BJ (cell line): Measurements from ENCODE around the gene SMIM10L2A. TPM values are rescaled to one million over a fixed set of nuclear protein-coding genes. Genes with fewer than 3 reads are reported as not detected.

Experiments used
- CTCF ChIA-PET: fragments of 350-600 bp; formaldehyde crosslinking; extraction: SDS; loops from one replicate; lab custom pipeline; 2021; ENCODE audit warnings: antibody characterized with exemption, inconsistent platforms; lab: Yijun Ruan, JAX
- POLR2A ChIA-PET: fragments of 300-600 bp; sonication (Branson Sonifier 250); formaldehyde crosslinking; extraction: SDS; loops from one replicate; lab custom pipeline; 2021; ENCODE audit warnings: antibody characterized with exemption; lab: Charles Lee
- DNase-seq: peaks from one replicate; pipeline ENCODE4 v3.0.0-alpha.2; 2011; ENCODE audit warnings: low read depth
- H3K27me3 ChIP-seq: 2 replicates; pipeline ENCODE4 v1.6.0; 2011; ENCODE audit warnings: low read length; ENCODE audit not compliant: control insufficient read depth, insufficient read depth
- H3K36me3 ChIP-seq: 2 replicates; pipeline ENCODE4 v1.5.1; 2011; ENCODE audit warnings: low read length; ENCODE audit not compliant: control insufficient read depth, insufficient read depth
- H3K4me3 ChIP-seq: 2 replicates; pipeline ENCODE4 v1.5.1; 2011; ENCODE audit warnings: low read depth, mild to moderate bottlenecking, control low read depth, low read length
- polyA plus RNA-seq: library from polyadenylated mRNA; depleted of rRNA; stranded (reverse); fragments of >200 nt; gene quantifications from 2 replicates; pipeline ENCODE4 v1.2.3, GENCODE V29; 2011
- TF ChIP-seq, protein P1 (sequence below): IDR thresholded peaks from 2 replicates; pipeline ENCODE4 v1.5.1; 2011; ENCODE audit warnings: low read depth, mild to moderate bottlenecking, control low read depth, inconsistent platforms, low read length, moderate library complexity; ENCODE audit not compliant: insufficient read depth

The SMIM10L2A gene
- polyA plus RNA-seq, 1 experiment, result 0.05 TPM

- H3K27me3 ChIP-seq, result no peaks in the 10 kb centered on the region
- H3K4me3 ChIP-seq, result no peak overlapping the region
- no peaks in the 10 kb centered on the region for H3K36me3 ChIP-seq
- TF ChIP-seq, protein P1, sequence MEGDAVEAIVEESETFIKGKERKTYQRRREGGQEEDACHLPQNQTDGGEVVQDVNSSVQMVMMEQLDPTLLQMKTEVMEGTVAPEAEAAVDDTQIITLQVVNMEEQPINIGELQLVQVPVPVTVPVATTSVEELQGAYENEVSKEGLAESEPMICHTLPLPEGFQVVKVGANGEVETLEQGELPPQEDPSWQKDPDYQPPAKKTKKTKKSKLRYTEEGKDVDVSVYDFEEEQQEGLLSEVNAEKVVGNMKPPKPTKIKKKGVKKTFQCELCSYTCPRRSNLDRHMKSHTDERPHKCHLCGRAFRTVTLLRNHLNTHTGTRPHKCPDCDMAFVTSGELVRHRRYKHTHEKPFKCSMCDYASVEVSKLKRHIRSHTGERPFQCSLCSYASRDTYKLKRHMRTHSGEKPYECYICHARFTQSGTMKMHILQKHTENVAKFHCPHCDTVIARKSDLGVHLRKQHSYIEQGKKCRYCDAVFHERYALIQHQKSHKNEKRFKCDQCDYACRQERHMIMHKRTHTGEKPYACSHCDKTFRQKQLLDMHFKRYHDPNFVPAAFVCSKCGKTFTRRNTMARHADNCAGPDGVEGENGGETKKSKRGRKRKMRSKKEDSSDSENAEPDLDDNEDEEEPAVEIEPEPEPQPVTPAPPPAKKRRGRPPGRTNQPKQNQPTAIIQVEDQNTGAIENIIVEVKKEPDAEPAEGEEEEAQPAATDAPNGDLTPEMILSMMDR, result no peak
- POLR2A ChIA-PET, result no interaction called here
- CTCF ChIA-PET, result no interaction called here
- DNase-seq, result no peak
These were observed 32.9 kb upstream of the SMIM10L2A start for GRCh38 chrX:135388841-135389240.

DNA sequence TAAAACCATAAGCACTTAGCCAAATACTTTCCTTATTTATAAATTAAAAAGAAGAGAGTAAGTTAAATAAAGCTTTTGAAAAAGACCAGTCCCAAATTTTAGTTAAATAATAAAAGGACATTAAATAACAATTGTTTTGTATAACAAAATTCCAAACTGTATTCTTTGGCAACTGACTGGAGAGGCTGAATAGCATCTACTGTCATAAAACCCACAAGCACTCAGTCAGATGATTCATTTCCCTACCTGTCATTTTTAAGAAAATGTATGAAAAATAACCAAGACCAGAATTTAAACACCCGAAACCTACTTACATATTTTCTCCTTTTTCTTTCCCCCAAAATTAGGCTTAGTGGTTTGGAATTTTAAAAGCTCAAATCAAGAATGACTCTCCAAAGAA is 32.5 kb upstream of the SMIM10L2A start:
- Histone ChIP-seq H3K36me3 (no peaks in the 10 kb centered on the region), H3K4me3 (no peak overlapping the region), H3K27me3 (no peaks in the 10 kb centered on the region)
- ChIA-PET POLR2A (no interaction called here), CTCF (no interaction called here)
- TF ChIP-seq, protein P1, result no peak
- no peak for DNase-seq

DNA sequence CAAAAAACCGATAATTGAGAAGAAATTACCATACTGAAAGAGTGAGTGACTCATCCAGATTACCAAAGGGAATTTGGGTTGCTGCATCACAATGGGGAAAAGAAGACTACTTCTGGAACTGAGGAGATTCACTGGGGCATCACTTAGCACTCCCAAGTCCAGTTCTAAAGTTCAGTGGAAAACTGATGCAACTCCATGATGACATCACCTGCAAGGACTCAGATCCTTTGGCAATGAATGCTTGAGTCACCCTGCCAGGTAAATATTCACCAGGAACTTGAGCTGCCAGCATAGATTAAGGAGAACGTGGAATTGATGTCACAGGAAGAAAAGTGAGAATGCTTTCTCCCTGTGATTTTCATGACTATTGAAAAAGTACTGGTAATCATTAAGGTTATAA is 32.0 kb upstream of the SMIM10L2A start:
- Histone ChIP-seq H3K27me3 (no peaks in the 10 kb centered on the region), H3K36me3 (no peaks in the 10 kb centered on the region), H3K4me3 (no peak overlapping the region)
- ChIA-PET CTCF (no interaction called here), POLR2A (no interaction called here)
- DNase-seq, result no peak
- TF ChIP-seq, protein P1, result no peak

- Histone ChIP-seq H3K27me3 (no peaks in the 10 kb centered on the region), H3K36me3 (no peaks in the 10 kb centered on the region), H3K4me3 (no peak overlapping the region)
- ChIA-PET CTCF (no interaction called here), POLR2A (no interaction called here)
- TF ChIP-seq, protein P1, result no peak
- no peak for DNase-seq
These were observed 30.0 kb upstream of the SMIM10L2A start for GRCh38 chrX:135391734-135392133.

GRCh38 chrX:135393051-135393450 is 28.7 kb upstream of the SMIM10L2A start:
- no peak for DNase-seq
- Histone ChIP-seq H3K4me3 (no peak overlapping the region), H3K27me3 (no peaks in the 10 kb centered on the region), H3K36me3 (no peaks in the 10 kb centered on the region)
- TF ChIP-seq, protein P1, result no peak
- ChIA-PET CTCF (no interaction called here), POLR2A (no interaction called here)
